Measurements from ENCODE around the gene PCBP3. TPM values are rescaled to one million over a fixed set of nuclear protein-coding genes. Genes with fewer than 3 reads are reported as not detected.

Gene PCBP3
- total and polyA plus RNA-seq, 2 donors (not counting 3 experiments of a cell fraction or from before 2014, with no cell fraction given): 0.06 to 1.1 TPM

GRCh38 chr21:45838634-45839033 lies 195.1 kb downstream of the PCBP3 start:
- Histone ChIP-seq H3K9me1 (replicated peaks; ENCODE audit: control insufficient read depth, extremely low read depth, insufficient read depth, low read length) (no peaks in the 10 kb centered on the region), H3K9ac (replicated peaks; ENCODE audit: extremely low read depth, insufficient read depth, low read length) (no peak overlapping the region), H3K36me3 (ENCODE audit: control insufficient read depth in 2 of 2, extremely low read depth in 1 of 2, insufficient read depth in 2 of 2, low read length in 2 of 2) (no peaks in the 10 kb centered on the region), H3K9me3 (replicated peaks; ENCODE audit: control insufficient read depth, insufficient read depth, low read length) (no peaks in the 10 kb centered on the region), H3K4me1 (ENCODE audit: control insufficient read depth, extremely low read depth, insufficient read depth, low read length) (no peaks in the 10 kb centered on the region), H2AFZ (ENCODE audit: low read depth, low read length) (no peak overlapping the region), H3K27ac (ENCODE audit: insufficient read depth, low read depth, low read length) (no peak overlapping the region), H3K79me2 (ENCODE audit: control insufficient read depth, insufficient read depth, low read length) (no peaks in the 10 kb centered on the region), H4K20me1 (replicated peaks; ENCODE audit: control insufficient read depth, extremely low read depth, insufficient read depth, low read length) (no peaks in the 10 kb centered on the region), H3K4me3 (replicated peaks in 1 of 3; ENCODE audit: insufficient read depth in 1 of 3, low read depth in 1 of 3, low read length in 3 of 3) (no peak overlapping the region), H3K4me2 (ENCODE audit: insufficient read depth, low read length) (no peak overlapping the region), H3K27me3 (ENCODE audit: control insufficient read depth in 2 of 2, insufficient read depth in 2 of 2, low read length in 2 of 2) (no peaks in the 10 kb centered on the region)
- no peak for DNase-seq (ENCODE audit: low read depth, low spot score)
- FAIRE-seq: no peak
- intact Hi-C loops (cut with micrococcal nuclease) (no loop called here), dilution Hi-C loops (cut with MboI; ENCODE audit: extremely low pct_ligation_motif_present, low sequenced_read_pairs) (no loop called here)
- CTCF ChIA-PET: interaction anchor here (1.0 kb wide), 1 partner anchor 18 kb away, joined by 3 read pairs; no protein-coding TSS in a partner anchor
- POLR2A ChIA-PET: no interaction called here
- TF ChIP-seq EZH2 (IDR thresholded peaks at IDR 0.05; ENCODE audit: borderline replicate concordance, low read depth, low read length, severe bottlenecking) (no peak), FOS (IDR thresholded peaks at IDR 0.05; ENCODE audit: borderline replicate concordance, insufficient read depth, low read length) (no peak), MAX (IDR thresholded peaks at IDR 0.05; ENCODE audit: insufficient read depth, insufficient read length) (no peak), POLR2AphosphoS5 (IDR thresholded peaks at IDR 0.05; ENCODE audit: insufficient read depth, low read depth, low read length) (no peak), JUN (IDR thresholded peaks at IDR 0.05; ENCODE audit: borderline replicate concordance, insufficient read depth, insufficient read length, low read depth) (no peak), CTCF (IDR thresholded peaks at IDR 0.05; ENCODE audit: extremely low read depth in 1 of 2, insufficient read depth in 1 of 2, low read depth in 1 of 2, low read length in 2 of 2) (no peak), MYC (IDR thresholded peaks at IDR 0.05; ENCODE audit: low read depth, low read length) (no peak), POLR2A (IDR thresholded peaks at IDR 0.05; ENCODE audit: low read depth, low read length) (no peak), GATA2 (IDR thresholded peaks at IDR 0.05; ENCODE audit: insufficient read depth, insufficient read length, low read depth, low read length) (no peak)
- no TSS peak for BruUV-seq (replicated peaks)

Measured in endothelial cell of umbilical vein (primary cell).